GM23338 (cell line): ENCODE results near the gene ADAM10. TPM values are rescaled to one million over a fixed set of nuclear protein-coding genes. Genes with fewer than 3 reads are reported as not detected.

Experiments
- ATAC-seq: fragments of 200-7000 bp; cut with Tn5 transposase; 3 replicates; pipeline ENCODE4 v1.9.1; 2020
- DNase-seq: peaks from one replicate; pipeline ENCODE4 v3.0.0-alpha.2; 2015; ENCODE audit warnings: low spot score
- H2AFZ ChIP-seq: fragments of 200-600 bp; sonication (generic); 2 replicates; pipeline ENCODE4 v1.8.0; 2016; ENCODE audit warnings: antibody characterized with exemption, mild to moderate bottlenecking, moderate library complexity
- H3F3A ChIP-seq: fragments of 200-600 bp; sonication (generic); replicated peaks from 2 replicates; pipeline ENCODE4 v1.8.0; 2017; ENCODE audit warnings: antibody characterized with exemption, mixed run types, low read depth
- H3K27ac ChIP-seq: fragments of 200-600 bp; sonication (generic); 2 replicates; pipeline ENCODE4 v1.6.1; 2016; ENCODE audit warnings: low read depth
- H3K27me3 ChIP-seq: fragments of 200-600 bp; sonication (generic); 2 replicates; pipeline ENCODE4 v1.8.0; 2016; ENCODE audit warnings: mild to moderate bottlenecking, mixed run types, moderate library complexity; ENCODE audit not compliant: insufficient read depth
- H3K36me3 ChIP-seq: fragments of 200-600 bp; sonication (generic); 2 replicates; pipeline ENCODE4 v1.8.0; 2016; ENCODE audit warnings: mild to moderate bottlenecking; ENCODE audit not compliant: insufficient read depth
- H3K4me1 ChIP-seq: fragments of 200-600 bp; sonication (generic); 2 replicates; pipeline ENCODE4 v1.8.0; 2016; ENCODE audit warnings: mild to moderate bottlenecking, moderate library complexity; ENCODE audit not compliant: insufficient read depth
- H3K4me2 ChIP-seq: fragments of 200-600 bp; sonication (generic); 2 replicates; pipeline ENCODE4 v1.7.1; 2017; ENCODE audit warnings: mixed run types
- H3K4me3 ChIP-seq: fragments of 200-600 bp; sonication (generic); 2 replicates; pipeline ENCODE4 v1.6.1; 2016; ENCODE audit warnings: mixed run types
- H3K79me2 ChIP-seq: fragments of 200-600 bp; sonication (generic); replicated peaks from 2 replicates; pipeline ENCODE4 v1.8.0; 2017; ENCODE audit warnings: mild to moderate bottlenecking; ENCODE audit not compliant: insufficient read depth
- H3K9me2 ChIP-seq: fragments of 200-600 bp; sonication (generic); 2 replicates; pipeline ENCODE4 v1.8.0; 2017; ENCODE audit not compliant: insufficient read depth
- H4K20me1 ChIP-seq: fragments of 200-600 bp; sonication (generic); replicated peaks from 2 replicates; pipeline ENCODE4 v1.8.0; 2017; ENCODE audit warnings: mild to moderate bottlenecking; ENCODE audit not compliant: insufficient read depth
- H3K27ac Mint-ChIP-seq: 2 replicates; pipeline ENCODE4 v1.8.0; 2020; ENCODE audit warnings: inconsistent platforms, mild to moderate bottlenecking, moderate library complexity, mixed read lengths
- H3K27me3 Mint-ChIP-seq: 3 replicates; pipeline ENCODE4 v1.8.0; 2022; ENCODE audit warnings: low read depth, mild to moderate bottlenecking, moderate library complexity, mixed read lengths, inconsistent platforms; ENCODE audit not compliant: insufficient read depth, poor library complexity
- H3K36me3 Mint-ChIP-seq: 3 replicates; pipeline ENCODE4 v1.8.0; 2021; ENCODE audit warnings: low read depth, mild to moderate bottlenecking, inconsistent platforms, moderate library complexity, mixed read lengths
- H3K4me1 Mint-ChIP-seq: 3 replicates; pipeline ENCODE4 v1.8.0; 2020; ENCODE audit warnings: mild to moderate bottlenecking, inconsistent platforms, mixed read lengths
- H3K4me3 Mint-ChIP-seq: 3 replicates; pipeline ENCODE4 v1.8.0; 2021; ENCODE audit warnings: moderate library complexity, mild to moderate bottlenecking, inconsistent platforms, mixed read lengths
- H3K9me3 Mint-ChIP-seq: 3 replicates; pipeline ENCODE4 v1.8.0; 2020; ENCODE audit warnings: moderate library complexity, mild to moderate bottlenecking, inconsistent platforms, mixed read lengths
- CREB1 ChIP-seq: fragments of 250-450 bp; sonication (Bioruptor Pico); IDR thresholded peaks from 2 replicates; pipeline ENCODE4 v1.5.0; 2020; ENCODE audit warnings: low read depth, mild to moderate bottlenecking, moderate library complexity
- EZH2 ChIP-seq: fragments of 200-600 bp; sonication (generic); IDR thresholded peaks from one replicate; pipeline ENCODE4 v1.8.0; 2017; ENCODE audit warnings: antibody characterized with exemption, mild to moderate bottlenecking, low read depth; ENCODE audit not compliant: unreplicated experiment
- EZH2phosphoT487 ChIP-seq: fragments of 200-600 bp; sonication (generic); IDR thresholded peaks from one replicate; pipeline ENCODE4 v1.8.1; 2018; ENCODE audit warnings: antibody characterized with exemption; ENCODE audit not compliant: unreplicated experiment
- JUNB ChIP-seq: IDR thresholded peaks from one replicate; pipeline ENCODE4 v1.6.1; 2016; ENCODE audit warnings: antibody characterized with exemption; ENCODE audit not compliant: unreplicated experiment
- NANOG ChIP-seq: IDR thresholded peaks from 2 replicates; pipeline ENCODE4 v1.6.1; 2016; ENCODE audit warnings: antibody characterized with exemption, borderline replicate concordance
- POLR2AphosphoS5 ChIP-seq: IDR thresholded peaks from 2 replicates; pipeline ENCODE4 v1.6.1; 2016; ENCODE audit warnings: antibody characterized with exemption, low read depth
- STAT1 ChIP-seq: IDR thresholded peaks from one replicate; pipeline ENCODE4 v1.6.1; 2016; ENCODE audit warnings: antibody characterized with exemption; ENCODE audit not compliant: unreplicated experiment
- ZNF114 ChIP-seq: fragments of 250-450 bp; sonication (Bioruptor Pico); IDR thresholded peaks from 2 replicates; pipeline ENCODE4 v1.5.0; 2020; ENCODE audit warnings: mild to moderate bottlenecking, moderate library complexity
- ZNF331 ChIP-seq: fragments of 250-450 bp; sonication (Bioruptor Pico); IDR thresholded peaks from 2 replicates; pipeline ENCODE4 v1.5.0; 2020; ENCODE audit warnings: low read depth, mild to moderate bottlenecking, moderate library complexity
- polyA plus RNA-seq: library from polyadenylated mRNA; unstranded; fragments of >200 nt; fragmentation: Nextera tagmentation; extraction: Ambion mirVana; gene quantifications from 2 replicates; pipeline ENCODE4 v1.2.1, GENCODE V29; 2016
- total RNA-seq: library from RNA; depleted of rRNA; stranded (reverse); fragments of >200 nt; shearing (Covaris generic); gene quantifications from 2 replicates; pipeline ENCODE4 v1.2.3, GENCODE V29; 2014
- TF ChIP-seq, protein P1 (sequence below): fragments of 250-450 bp; sonication (Bioruptor Pico); IDR thresholded peaks from 2 replicates; pipeline ENCODE4 v1.5.0; 2020; ENCODE audit warnings: mild to moderate bottlenecking, moderate library complexity
- TF ChIP-seq, protein P2 (sequence below): IDR thresholded peaks from one replicate; pipeline ENCODE4 v1.6.1; 2018; ENCODE audit warnings: antibody characterized with exemption; ENCODE audit not compliant: unreplicated experiment
- TF ChIP-seq, protein P3 (sequence below): IDR thresholded peaks from 2 replicates; pipeline ENCODE4 v1.6.1; 2016; ENCODE audit warnings: antibody characterized with exemption
- TF ChIP-seq, protein P4 (sequence below), 2 experiments: fragments of 200-600 bp in 1 of 2; sonication (generic) in 1 of 2; conservative IDR thresholded peaks; 2 replicates each; pipeline versions ENCODE4 v1.5.1 to v1.6.1; 2016 to 2017; ENCODE audit warnings: antibody characterized with exemption in 2 of 2, low read depth in 2 of 2, mild to moderate bottlenecking in 2 of 2, moderate library complexity in 1 of 2

ADAM10 gene
- total and polyA plus RNA-seq, 2 experiments from 2014 or later, result 25.0 to 114 TPM

DNA sequence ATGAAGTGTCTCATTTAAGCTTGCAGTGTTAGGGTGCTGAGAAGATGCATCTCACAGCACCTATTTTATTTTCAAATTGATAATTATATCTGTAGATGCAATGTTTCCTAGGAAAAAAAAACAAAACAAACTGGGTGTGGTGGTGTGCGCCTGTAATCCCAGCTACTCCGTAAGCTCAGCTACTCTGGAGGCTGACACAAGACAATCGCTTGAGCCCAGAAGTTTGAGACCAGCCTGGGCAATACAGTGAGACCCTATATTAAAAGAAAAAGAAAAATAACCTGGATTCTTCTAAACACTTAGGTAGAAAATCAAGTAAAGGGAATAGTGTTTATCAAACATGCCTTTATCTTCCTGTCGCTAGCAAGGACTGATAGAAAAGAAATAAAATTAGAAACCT, 23.5 kb upstream of the ADAM10 start:
- peaks cover 4% of the 10 kb centered on the region; the same call in 2 of the 3 replicates for H3K36me3 Mint-ChIP-seq
- H3F3A ChIP-seq, result no peaks in the 10 kb centered on the region; the same call in 1 of the 2 replicates
- H3K4me3 Mint-ChIP-seq, result no peak overlapping the region
- ATAC-seq, result no peak
- H3K9me2 ChIP-seq, result no peaks in the 10 kb centered on the region
- peaks cover 13% of the 10 kb centered on the region for H3K27me3 Mint-ChIP-seq
- H3K4me3 ChIP-seq, result peak overlapping the region; percentile 86
- TF ChIP-seq, protein P1, sequence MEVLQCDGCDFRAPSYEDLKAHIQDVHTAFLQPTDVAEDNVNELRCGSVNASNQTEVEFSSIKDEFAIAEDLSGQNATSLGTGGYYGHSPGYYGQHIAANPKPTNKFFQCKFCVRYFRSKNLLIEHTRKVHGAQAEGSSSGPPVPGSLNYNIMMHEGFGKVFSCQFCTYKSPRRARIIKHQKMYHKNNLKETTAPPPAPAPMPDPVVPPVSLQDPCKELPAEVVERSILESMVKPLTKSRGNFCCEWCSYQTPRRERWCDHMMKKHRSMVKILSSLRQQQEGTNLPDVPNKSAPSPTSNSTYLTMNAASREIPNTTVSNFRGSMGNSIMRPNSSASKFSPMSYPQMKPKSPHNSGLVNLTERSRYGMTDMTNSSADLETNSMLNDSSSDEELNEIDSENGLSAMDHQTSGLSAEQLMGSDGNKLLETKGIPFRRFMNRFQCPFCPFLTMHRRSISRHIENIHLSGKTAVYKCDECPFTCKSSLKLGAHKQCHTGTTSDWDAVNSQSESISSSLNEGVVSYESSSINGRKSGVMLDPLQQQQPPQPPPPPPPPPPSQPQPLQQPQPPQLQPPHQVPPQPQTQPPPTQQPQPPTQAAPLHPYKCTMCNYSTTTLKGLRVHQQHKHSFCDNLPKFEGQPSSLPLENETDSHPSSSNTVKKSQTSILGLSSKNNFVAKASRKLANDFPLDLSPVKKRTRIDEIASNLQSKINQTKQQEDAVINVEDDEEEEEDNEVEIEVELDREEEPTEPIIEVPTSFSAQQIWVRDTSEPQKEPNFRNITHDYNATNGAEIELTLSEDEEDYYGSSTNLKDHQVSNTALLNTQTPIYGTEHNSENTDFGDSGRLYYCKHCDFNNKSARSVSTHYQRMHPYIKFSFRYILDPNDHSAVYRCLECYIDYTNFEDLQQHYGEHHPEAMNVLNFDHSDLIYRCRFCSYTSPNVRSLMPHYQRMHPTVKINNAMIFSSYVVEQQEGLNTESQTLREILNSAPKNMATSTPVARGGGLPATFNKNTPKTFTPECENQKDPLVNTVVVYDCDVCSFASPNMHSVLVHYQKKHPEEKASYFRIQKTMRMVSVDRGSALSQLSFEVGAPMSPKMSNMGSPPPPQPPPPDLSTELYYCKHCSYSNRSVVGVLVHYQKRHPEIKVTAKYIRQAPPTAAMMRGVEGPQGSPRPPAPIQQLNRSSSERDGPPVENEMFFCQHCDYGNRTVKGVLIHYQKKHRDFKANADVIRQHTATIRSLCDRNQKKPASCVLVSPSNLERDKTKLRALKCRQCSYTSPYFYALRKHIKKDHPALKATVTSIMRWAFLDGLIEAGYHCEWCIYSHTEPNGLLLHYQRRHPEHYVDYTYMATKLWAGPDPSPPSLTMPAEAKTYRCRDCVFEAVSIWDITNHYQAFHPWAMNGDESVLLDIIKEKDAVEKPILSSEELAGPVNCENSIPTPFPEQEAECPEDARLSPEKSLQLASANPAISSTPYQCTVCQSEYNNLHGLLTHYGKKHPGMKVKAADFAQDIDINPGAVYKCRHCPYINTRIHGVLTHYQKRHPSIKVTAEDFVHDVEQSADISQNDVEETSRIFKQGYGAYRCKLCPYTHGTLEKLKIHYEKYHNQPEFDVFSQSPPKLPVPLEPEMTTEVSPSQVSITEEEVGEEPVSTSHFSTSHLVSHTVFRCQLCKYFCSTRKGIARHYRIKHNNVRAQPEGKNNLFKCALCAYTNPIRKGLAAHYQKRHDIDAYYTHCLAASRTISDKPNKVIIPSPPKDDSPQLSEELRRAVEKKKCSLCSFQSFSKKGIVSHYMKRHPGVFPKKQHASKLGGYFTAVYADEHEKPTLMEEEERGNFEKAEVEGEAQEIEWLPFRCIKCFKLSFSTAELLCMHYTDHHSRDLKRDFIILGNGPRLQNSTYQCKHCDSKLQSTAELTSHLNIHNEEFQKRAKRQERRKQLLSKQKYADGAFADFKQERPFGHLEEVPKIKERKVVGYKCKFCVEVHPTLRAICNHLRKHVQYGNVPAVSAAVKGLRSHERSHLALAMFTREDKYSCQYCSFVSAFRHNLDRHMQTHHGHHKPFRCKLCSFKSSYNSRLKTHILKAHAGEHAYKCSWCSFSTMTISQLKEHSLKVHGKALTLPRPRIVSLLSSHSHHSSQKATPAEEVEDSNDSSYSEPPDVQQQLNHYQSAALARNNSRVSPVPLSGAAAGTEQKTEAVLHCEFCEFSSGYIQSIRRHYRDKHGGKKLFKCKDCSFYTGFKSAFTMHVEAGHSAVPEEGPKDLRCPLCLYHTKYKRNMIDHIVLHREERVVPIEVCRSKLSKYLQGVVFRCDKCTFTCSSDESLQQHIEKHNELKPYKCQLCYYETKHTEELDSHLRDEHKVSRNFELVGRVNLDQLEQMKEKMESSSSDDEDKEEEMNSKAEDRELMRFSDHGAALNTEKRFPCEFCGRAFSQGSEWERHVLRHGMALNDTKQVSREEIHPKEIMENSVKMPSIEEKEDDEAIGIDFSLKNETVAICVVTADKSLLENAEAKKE, result no peak
- no peak for TF ChIP-seq EZH2
- TF ChIP-seq, protein P2, sequence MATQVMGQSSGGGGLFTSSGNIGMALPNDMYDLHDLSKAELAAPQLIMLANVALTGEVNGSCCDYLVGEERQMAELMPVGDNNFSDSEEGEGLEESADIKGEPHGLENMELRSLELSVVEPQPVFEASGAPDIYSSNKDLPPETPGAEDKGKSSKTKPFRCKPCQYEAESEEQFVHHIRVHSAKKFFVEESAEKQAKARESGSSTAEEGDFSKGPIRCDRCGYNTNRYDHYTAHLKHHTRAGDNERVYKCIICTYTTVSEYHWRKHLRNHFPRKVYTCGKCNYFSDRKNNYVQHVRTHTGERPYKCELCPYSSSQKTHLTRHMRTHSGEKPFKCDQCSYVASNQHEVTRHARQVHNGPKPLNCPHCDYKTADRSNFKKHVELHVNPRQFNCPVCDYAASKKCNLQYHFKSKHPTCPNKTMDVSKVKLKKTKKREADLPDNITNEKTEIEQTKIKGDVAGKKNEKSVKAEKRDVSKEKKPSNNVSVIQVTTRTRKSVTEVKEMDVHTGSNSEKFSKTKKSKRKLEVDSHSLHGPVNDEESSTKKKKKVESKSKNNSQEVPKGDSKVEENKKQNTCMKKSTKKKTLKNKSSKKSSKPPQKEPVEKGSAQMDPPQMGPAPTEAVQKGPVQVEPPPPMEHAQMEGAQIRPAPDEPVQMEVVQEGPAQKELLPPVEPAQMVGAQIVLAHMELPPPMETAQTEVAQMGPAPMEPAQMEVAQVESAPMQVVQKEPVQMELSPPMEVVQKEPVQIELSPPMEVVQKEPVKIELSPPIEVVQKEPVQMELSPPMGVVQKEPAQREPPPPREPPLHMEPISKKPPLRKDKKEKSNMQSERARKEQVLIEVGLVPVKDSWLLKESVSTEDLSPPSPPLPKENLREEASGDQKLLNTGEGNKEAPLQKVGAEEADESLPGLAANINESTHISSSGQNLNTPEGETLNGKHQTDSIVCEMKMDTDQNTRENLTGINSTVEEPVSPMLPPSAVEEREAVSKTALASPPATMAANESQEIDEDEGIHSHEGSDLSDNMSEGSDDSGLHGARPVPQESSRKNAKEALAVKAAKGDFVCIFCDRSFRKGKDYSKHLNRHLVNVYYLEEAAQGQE, result no peak
- no peak for TF ChIP-seq JUNB
- TF ChIP-seq NANOG, result no peak
- TF ChIP-seq ZNF114 (CRISPR knock-in tag), result no peak
- TF ChIP-seq, protein P3, sequence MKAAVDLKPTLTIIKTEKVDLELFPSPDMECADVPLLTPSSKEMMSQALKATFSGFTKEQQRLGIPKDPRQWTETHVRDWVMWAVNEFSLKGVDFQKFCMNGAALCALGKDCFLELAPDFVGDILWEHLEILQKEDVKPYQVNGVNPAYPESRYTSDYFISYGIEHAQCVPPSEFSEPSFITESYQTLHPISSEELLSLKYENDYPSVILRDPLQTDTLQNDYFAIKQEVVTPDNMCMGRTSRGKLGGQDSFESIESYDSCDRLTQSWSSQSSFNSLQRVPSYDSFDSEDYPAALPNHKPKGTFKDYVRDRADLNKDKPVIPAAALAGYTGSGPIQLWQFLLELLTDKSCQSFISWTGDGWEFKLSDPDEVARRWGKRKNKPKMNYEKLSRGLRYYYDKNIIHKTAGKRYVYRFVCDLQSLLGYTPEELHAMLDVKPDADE, result no peak
- no peak for TF ChIP-seq POLR2AphosphoS5
- TF ChIP-seq EZH2phosphoT487, result no peak
- no peak for TF ChIP-seq CREB1 (CRISPR knock-in tag)
- no peak for TF ChIP-seq STAT1
- TF ChIP-seq ZNF331 (CRISPR knock-in tag), result no peak
- TF ChIP-seq, protein P4, sequence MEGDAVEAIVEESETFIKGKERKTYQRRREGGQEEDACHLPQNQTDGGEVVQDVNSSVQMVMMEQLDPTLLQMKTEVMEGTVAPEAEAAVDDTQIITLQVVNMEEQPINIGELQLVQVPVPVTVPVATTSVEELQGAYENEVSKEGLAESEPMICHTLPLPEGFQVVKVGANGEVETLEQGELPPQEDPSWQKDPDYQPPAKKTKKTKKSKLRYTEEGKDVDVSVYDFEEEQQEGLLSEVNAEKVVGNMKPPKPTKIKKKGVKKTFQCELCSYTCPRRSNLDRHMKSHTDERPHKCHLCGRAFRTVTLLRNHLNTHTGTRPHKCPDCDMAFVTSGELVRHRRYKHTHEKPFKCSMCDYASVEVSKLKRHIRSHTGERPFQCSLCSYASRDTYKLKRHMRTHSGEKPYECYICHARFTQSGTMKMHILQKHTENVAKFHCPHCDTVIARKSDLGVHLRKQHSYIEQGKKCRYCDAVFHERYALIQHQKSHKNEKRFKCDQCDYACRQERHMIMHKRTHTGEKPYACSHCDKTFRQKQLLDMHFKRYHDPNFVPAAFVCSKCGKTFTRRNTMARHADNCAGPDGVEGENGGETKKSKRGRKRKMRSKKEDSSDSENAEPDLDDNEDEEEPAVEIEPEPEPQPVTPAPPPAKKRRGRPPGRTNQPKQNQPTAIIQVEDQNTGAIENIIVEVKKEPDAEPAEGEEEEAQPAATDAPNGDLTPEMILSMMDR (conservative IDR thresholded peaks at IDR 0.05; ENCODE audit: low read depth in 2 of 2), result no peak
- peaks cover 17% of the 10 kb centered on the region; the same call in 1 of the 2 replicates for H4K20me1 ChIP-seq
- no peaks in the 10 kb centered on the region for H3K27me3 ChIP-seq
- H3K4me2 ChIP-seq, result peak overlapping the region; percentile 88
- peaks cover 36% of the 10 kb centered on the region for H3K4me1 ChIP-seq
- H3K9me3 Mint-ChIP-seq, result no peaks in the 10 kb centered on the region
- H3K36me3 ChIP-seq, result no peaks in the 10 kb centered on the region
- no peak overlapping the region for H3K27ac Mint-ChIP-seq
- H3K4me1 Mint-ChIP-seq, result peaks cover 8% of the 10 kb centered on the region; the same call in 2 of the 3 replicates
- H3K79me2 ChIP-seq, result peaks cover 65% of the 10 kb centered on the region
- DNase-seq, result no peak
- no peak overlapping the region for H2AFZ ChIP-seq
- H3K27ac ChIP-seq, result no peak overlapping the region
